C4-2B (cell line): Measurements from ENCODE around the gene APOL5.

ENCODE experiments used
- ZFX ChIP-seq: fragments of 450-650 bp; IDR thresholded peaks from 2 replicates; pipeline ENCODE4 v1.6.1; 2017
- TF ChIP-seq, protein P1 (sequence below): fragments of 450-650 bp; conservative IDR thresholded peaks from 2 replicates; pipeline ENCODE4 v1.5.1; 2017; ENCODE audit warnings: mild to moderate bottlenecking

DNA sequence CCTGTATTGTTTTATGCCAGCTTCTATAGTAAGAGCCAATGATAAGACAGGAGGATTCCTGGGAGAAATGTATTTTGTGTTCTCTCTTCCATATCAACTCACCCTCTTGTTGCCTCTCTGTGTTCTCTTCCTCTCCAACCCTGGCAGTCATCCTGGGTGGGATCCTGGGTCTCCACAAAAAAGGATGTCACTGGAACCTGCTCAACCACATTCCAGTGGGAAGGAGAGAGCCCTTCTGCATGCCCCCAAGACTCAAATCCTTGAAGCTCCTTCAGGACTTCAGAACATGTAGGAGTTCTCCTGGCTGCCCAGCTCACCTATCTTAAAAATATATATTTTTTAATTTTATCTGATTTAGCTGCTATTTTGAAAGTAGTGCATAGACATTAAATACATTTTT is 43.3 kb upstream of the APOL5 start:
- TF ChIP-seq, protein P1, sequence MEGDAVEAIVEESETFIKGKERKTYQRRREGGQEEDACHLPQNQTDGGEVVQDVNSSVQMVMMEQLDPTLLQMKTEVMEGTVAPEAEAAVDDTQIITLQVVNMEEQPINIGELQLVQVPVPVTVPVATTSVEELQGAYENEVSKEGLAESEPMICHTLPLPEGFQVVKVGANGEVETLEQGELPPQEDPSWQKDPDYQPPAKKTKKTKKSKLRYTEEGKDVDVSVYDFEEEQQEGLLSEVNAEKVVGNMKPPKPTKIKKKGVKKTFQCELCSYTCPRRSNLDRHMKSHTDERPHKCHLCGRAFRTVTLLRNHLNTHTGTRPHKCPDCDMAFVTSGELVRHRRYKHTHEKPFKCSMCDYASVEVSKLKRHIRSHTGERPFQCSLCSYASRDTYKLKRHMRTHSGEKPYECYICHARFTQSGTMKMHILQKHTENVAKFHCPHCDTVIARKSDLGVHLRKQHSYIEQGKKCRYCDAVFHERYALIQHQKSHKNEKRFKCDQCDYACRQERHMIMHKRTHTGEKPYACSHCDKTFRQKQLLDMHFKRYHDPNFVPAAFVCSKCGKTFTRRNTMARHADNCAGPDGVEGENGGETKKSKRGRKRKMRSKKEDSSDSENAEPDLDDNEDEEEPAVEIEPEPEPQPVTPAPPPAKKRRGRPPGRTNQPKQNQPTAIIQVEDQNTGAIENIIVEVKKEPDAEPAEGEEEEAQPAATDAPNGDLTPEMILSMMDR, result no peak
- no peak for TF ChIP-seq ZFX
